ENCODE results near the gene MRTFB. TPM values are rescaled to one million over a fixed set of nuclear protein-coding genes. Genes with fewer than 3 reads are reported as not detected.

The MRTFB gene
- total and polyA plus RNA-seq, 2 of the 13 experiments (the other 11 are each of a cell fraction or from before 2014, with no cell fraction given) = 11.4 to 14.0 TPM

DNA sequence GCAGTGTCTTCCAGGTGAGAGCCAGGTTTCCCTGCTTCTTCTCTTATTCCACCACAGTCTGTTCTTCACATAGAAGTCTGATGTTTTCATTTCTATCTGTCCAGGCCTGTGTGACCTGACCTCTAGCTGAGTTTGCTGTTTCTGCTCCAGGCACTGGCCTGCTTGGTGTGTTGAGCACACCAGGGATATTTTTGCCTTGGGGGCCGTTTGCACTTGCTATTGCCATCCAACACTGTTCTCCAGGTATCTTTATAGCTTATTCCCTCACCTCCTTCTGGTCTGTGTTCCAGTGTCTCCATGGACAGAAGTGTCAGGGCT, 41.4 kb downstream of the MRTFB start (continued):
- TF ChIP-seq, protein P1, sequence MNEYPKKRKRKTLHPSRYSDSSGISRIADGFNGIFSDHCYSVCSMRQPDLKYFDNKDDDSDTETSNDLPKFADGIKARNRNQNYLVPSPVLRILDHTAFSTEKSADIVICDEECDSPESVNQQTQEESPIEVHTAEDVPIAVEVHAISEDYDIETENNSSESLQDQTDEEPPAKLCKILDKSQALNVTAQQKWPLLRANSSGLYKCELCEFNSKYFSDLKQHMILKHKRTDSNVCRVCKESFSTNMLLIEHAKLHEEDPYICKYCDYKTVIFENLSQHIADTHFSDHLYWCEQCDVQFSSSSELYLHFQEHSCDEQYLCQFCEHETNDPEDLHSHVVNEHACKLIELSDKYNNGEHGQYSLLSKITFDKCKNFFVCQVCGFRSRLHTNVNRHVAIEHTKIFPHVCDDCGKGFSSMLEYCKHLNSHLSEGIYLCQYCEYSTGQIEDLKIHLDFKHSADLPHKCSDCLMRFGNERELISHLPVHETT (CRISPR knock-in tag; conservative IDR thresholded peaks at IDR 0.05) = no peak
- TF ChIP-seq POLR2G (IDR thresholded peaks at IDR 0.05; ENCODE audit: low read depth, low read length) = no peak
- TF ChIP-seq ZSCAN25 (CRISPR knock-in tag; IDR thresholded peaks at IDR 0.05) = 0 out of 2 replicates have a peak, but pooled peaks have one; percentile 2
- no peak for TF ChIP-seq TGIF2 (CRISPR knock-in tag; IDR thresholded peaks at IDR 0.05)
- TF ChIP-seq, protein P2, sequence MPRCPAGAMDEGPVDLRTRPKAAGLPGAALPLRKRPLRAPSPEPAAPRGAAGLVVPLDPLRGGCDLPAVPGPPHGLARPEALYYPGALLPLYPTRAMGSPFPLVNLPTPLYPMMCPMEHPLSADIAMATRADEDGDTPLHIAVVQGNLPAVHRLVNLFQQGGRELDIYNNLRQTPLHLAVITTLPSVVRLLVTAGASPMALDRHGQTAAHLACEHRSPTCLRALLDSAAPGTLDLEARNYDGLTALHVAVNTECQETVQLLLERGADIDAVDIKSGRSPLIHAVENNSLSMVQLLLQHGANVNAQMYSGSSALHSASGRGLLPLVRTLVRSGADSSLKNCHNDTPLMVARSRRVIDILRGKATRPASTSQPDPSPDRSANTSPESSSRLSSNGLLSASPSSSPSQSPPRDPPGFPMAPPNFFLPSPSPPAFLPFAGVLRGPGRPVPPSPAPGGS (CRISPR knock-in tag; IDR thresholded peaks at IDR 0.05) = no peak
- TF ChIP-seq POLR2AphosphoS5 (IDR thresholded peaks at IDR 0.05; ENCODE audit: low read depth, low read length) = no peak
- no peak for TF ChIP-seq TP53 (CRISPR knock-in tag; conservative IDR thresholded peaks at IDR 0.05)
- TF ChIP-seq FOXM1 (CRISPR knock-in tag; IDR thresholded peaks at IDR 0.05) = no peak
- no peak for TF ChIP-seq PITX1 (CRISPR knock-in tag; IDR thresholded peaks at IDR 0.05)
- no peak for TF ChIP-seq ZNF577 (CRISPR knock-in tag; IDR thresholded peaks at IDR 0.05; ENCODE audit: borderline replicate concordance, low read depth)
- TF ChIP-seq DPF2 (CRISPR knock-in tag; IDR thresholded peaks at IDR 0.05; ENCODE audit: borderline replicate concordance, low read depth) = no peak
- 0 out of 2 replicates have a peak, but pooled peaks have one; percentile 7 for TF ChIP-seq HMG20A (CRISPR knock-in tag; IDR thresholded peaks at IDR 0.05; ENCODE audit: borderline replicate concordance)
- no peak for TF ChIP-seq NCOA1 (CRISPR knock-in tag; IDR thresholded peaks at IDR 0.05)
- TF ChIP-seq, protein P3, sequence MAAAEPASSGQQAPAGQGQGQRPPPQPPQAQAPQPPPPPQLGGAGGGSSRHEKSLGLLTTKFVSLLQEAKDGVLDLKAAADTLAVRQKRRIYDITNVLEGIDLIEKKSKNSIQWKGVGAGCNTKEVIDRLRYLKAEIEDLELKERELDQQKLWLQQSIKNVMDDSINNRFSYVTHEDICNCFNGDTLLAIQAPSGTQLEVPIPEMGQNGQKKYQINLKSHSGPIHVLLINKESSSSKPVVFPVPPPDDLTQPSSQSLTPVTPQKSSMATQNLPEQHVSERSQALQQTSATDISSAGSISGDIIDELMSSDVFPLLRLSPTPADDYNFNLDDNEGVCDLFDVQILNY (CRISPR knock-in tag; conservative IDR thresholded peaks at IDR 0.05) = no peak
- TF ChIP-seq SRY (CRISPR knock-in tag; IDR thresholded peaks at IDR 0.05) = no peak
- TF ChIP-seq, protein P4, sequence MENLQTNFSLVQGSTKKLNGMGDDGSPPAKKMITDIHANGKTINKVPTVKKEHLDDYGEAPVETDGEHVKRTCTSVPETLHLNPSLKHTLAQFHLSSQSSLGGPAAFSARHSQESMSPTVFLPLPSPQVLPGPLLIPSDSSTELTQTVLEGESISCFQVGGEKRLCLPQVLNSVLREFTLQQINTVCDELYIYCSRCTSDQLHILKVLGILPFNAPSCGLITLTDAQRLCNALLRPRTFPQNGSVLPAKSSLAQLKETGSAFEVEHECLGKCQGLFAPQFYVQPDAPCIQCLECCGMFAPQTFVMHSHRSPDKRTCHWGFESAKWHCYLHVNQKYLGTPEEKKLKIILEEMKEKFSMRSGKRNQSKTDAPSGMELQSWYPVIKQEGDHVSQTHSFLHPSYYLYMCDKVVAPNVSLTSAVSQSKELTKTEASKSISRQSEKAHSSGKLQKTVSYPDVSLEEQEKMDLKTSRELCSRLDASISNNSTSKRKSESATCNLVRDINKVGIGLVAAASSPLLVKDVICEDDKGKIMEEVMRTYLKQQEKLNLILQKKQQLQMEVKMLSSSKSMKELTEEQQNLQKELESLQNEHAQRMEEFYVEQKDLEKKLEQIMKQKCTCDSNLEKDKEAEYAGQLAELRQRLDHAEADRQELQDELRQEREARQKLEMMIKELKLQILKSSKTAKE (CRISPR knock-in tag; IDR thresholded peaks at IDR 0.05; ENCODE audit: borderline replicate concordance) = no peak
- TF ChIP-seq, protein P5, sequence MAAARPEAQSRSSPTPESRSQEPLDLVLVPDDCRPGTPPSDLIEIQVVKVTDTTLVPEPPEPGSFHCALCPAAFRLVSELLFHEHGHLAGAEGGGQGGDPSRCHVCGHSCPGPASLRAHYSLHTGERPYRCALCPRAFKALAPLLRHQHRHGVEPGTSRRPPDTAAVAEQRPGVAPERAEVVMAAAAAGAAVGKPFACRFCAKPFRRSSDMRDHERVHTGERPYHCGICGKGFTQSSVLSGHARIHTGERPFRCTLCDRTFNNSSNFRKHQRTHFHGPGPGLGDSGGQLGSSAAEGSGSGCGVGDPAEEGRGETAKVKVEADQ (CRISPR knock-in tag; IDR thresholded peaks at IDR 0.05; ENCODE audit: borderline replicate concordance) = no peak
- no peak for TF ChIP-seq IRX3 (CRISPR knock-in tag; IDR thresholded peaks at IDR 0.05; ENCODE audit: borderline replicate concordance, low read depth)
- TF ChIP-seq WIZ (CRISPR knock-in tag; IDR thresholded peaks at IDR 0.05) = no peak
- TF ChIP-seq HNRNPUL1 (IDR thresholded peaks at IDR 0.05; ENCODE audit: low read depth, low read length) = no peak
- TF ChIP-seq, protein P6, sequence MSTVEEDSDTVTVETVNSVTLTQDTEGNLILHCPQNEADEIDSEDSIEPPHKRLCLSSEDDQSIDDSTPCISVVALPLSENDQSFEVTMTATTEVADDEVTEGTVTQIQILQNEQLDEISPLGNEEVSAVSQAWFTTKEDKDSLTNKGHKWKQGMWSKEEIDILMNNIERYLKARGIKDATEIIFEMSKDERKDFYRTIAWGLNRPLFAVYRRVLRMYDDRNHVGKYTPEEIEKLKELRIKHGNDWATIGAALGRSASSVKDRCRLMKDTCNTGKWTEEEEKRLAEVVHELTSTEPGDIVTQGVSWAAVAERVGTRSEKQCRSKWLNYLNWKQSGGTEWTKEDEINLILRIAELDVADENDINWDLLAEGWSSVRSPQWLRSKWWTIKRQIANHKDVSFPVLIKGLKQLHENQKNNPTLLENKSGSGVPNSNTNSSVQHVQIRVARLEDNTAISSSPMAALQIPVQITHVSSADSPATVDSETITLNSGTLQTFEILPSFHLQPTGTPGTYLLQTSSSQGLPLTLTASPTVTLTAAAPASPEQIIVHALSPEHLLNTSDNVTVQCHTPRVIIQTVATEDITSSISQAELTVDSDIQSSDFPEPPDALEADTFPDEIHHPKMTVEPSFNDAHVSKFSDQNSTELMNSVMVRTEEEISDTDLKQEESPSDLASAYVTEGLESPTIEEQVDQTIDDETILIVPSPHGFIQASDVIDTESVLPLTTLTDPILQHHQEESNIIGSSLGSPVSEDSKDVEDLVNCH (CRISPR knock-in tag; IDR thresholded peaks at IDR 0.05) = no peak
- peak; percentile 62; the same call in 1 of the 2 replicates for TF ChIP-seq ZSCAN20 (CRISPR knock-in tag; IDR thresholded peaks at IDR 0.05; ENCODE audit: borderline replicate concordance)

All from HepG2 (cell line).